ENCODE measurements around the gene ELF1. TPM values are rescaled to one million over a fixed set of nuclear protein-coding genes. Genes with fewer than 3 reads are reported as not detected.

ELF1 gene
- total and polyA plus RNA-seq, 2 donors (not counting 3 experiments of a cell fraction or from before 2014, with no cell fraction given) = 31.8 to 61.2 TPM

DNA sequence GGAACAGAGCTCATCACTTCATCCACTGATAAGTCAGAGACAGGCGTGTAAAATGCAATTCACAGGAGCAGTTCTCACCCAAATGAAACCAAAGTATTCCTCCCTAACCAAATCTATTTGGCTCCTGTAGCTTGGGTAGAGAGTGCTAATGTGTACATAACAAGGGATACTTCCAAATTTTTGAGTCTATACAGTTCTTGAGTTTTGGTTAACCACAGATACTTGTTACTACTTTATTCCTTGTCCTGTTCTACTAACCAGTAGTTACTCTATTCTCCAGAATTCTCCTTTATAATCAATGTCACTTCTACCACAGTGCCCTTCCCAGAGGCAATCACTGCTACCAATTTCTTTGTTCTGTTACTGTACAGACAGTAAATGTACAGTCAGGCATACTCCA is 57.3 kb downstream of the ELF1 start:
- DNase-seq (ENCODE audit: low read depth, low spot score) (no peak), FAIRE-seq (no peak)
- Histone ChIP-seq H3K36me3 (ENCODE audit: control insufficient read depth in 2 of 2, extremely low read depth in 1 of 2, insufficient read depth in 2 of 2, low read length in 2 of 2) (peaks cover 4 to 5% of the 10 kb centered on the region in 2 experiments), H3K9me3 (replicated peaks; ENCODE audit: control insufficient read depth, insufficient read depth, low read length) (no peaks in the 10 kb centered on the region), H3K27ac (ENCODE audit: insufficient read depth, low read depth, low read length) (no peak overlapping the region), H3K9me1 (replicated peaks; ENCODE audit: control insufficient read depth, extremely low read depth, insufficient read depth, low read length) (no peaks in the 10 kb centered on the region), H3K4me2 (ENCODE audit: insufficient read depth, low read length) (no peak overlapping the region), H2AFZ (ENCODE audit: low read depth, low read length) (no peak overlapping the region), H3K9ac (replicated peaks; ENCODE audit: extremely low read depth, insufficient read depth, low read length) (no peak overlapping the region), H3K27me3 (ENCODE audit: control insufficient read depth in 2 of 2, insufficient read depth in 2 of 2, low read length in 2 of 2) (no peaks in the 10 kb centered on the region), H3K79me2 (ENCODE audit: control insufficient read depth, insufficient read depth, low read length) (peaks cover 61% of the 10 kb centered on the region), H4K20me1 (replicated peaks; ENCODE audit: control insufficient read depth, extremely low read depth, insufficient read depth, low read length) (peaks cover 8% of the 10 kb centered on the region), H3K4me3 (replicated peaks in 1 of 3; ENCODE audit: insufficient read depth in 1 of 3, low read depth in 1 of 3, low read length in 3 of 3) (no peak overlapping the region), H3K4me1 (ENCODE audit: control insufficient read depth, extremely low read depth, insufficient read depth, low read length) (no peaks in the 10 kb centered on the region)
- intact Hi-C loops (cut with micrococcal nuclease) = no loop called here
- dilution Hi-C loops (cut with MboI; ENCODE audit: extremely low pct_ligation_motif_present, low sequenced_read_pairs) = no loop called here
- TF ChIP-seq POLR2AphosphoS5 (IDR thresholded peaks at IDR 0.05; ENCODE audit: insufficient read depth, low read depth, low read length) (no peak), FOS (IDR thresholded peaks at IDR 0.05; ENCODE audit: borderline replicate concordance, insufficient read depth, low read length) (no peak), JUN (IDR thresholded peaks at IDR 0.05; ENCODE audit: borderline replicate concordance, insufficient read depth, insufficient read length, low read depth) (no peak), EZH2 (IDR thresholded peaks at IDR 0.05; ENCODE audit: borderline replicate concordance, low read depth, low read length, severe bottlenecking) (no peak), MYC (IDR thresholded peaks at IDR 0.05; ENCODE audit: low read depth, low read length) (no peak), POLR2A (IDR thresholded peaks at IDR 0.05; ENCODE audit: low read depth, low read length) (no peak), GATA2 (IDR thresholded peaks at IDR 0.05; ENCODE audit: insufficient read depth, insufficient read length, low read depth, low read length) (no peak)
- TF ChIP-seq, protein P1, sequence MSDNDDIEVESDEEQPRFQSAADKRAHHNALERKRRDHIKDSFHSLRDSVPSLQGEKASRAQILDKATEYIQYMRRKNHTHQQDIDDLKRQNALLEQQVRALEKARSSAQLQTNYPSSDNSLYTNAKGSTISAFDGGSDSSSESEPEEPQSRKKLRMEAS (IDR thresholded peaks at IDR 0.05; ENCODE audit: insufficient read depth, insufficient read length) = no peak
- TF ChIP-seq, protein P2, sequence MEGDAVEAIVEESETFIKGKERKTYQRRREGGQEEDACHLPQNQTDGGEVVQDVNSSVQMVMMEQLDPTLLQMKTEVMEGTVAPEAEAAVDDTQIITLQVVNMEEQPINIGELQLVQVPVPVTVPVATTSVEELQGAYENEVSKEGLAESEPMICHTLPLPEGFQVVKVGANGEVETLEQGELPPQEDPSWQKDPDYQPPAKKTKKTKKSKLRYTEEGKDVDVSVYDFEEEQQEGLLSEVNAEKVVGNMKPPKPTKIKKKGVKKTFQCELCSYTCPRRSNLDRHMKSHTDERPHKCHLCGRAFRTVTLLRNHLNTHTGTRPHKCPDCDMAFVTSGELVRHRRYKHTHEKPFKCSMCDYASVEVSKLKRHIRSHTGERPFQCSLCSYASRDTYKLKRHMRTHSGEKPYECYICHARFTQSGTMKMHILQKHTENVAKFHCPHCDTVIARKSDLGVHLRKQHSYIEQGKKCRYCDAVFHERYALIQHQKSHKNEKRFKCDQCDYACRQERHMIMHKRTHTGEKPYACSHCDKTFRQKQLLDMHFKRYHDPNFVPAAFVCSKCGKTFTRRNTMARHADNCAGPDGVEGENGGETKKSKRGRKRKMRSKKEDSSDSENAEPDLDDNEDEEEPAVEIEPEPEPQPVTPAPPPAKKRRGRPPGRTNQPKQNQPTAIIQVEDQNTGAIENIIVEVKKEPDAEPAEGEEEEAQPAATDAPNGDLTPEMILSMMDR (IDR thresholded peaks at IDR 0.05; ENCODE audit: extremely low read depth in 1 of 2, insufficient read depth in 1 of 2, low read depth in 1 of 2, low read length in 2 of 2) = no peak
- CTCF ChIA-PET = no interaction called here
- POLR2A ChIA-PET = no interaction called here
- no TSS peak for BruUV-seq (replicated peaks)
